H1 (cell line): ENCODE results near the gene LDAH. TPM values are rescaled to one million over a fixed set of nuclear protein-coding genes. Genes with fewer than 3 reads are reported as not detected.

Experiments
- CTCF ChIA-PET: fragments of 300-600 bp; sonication (Branson Sonifier 250); formaldehyde crosslinking; loops from one replicate; lab custom pipeline; 2021; ENCODE audit not compliant: partially characterized antibody; lab: Charles Lee
- POLR2A ChIA-PET: fragments of 300-600 bp; sonication (Branson Sonifier 250); formaldehyde crosslinking; loops from one replicate; lab custom pipeline; 2021; ENCODE audit warnings: inconsistent platforms; ENCODE audit not compliant: partially characterized antibody; lab: Charles Lee
- DNase-seq, 2 experiments: peaks; one replicate each; pipeline versions ENCODE4 v3.0.0 to v3.0.0-alpha.2; 2010 to 2022; ENCODE audit warnings: low spot score in 2 of 2, low read depth in 1 of 2, mixed read lengths in 1 of 2
- FAIRE-seq: peaks from 2 replicates; lab custom pipeline; 2011; peaks lifted over from hg19 to GRCh38; lab: Jason Lieb, UNC
- H2AFZ ChIP-seq: 2 replicates; pipeline ENCODE4 v1.8.1; 2012; ENCODE audit warnings: low read length, inconsistent platforms
- H2AK5ac ChIP-seq: 2 replicates; pipeline ENCODE4 v1.6.1; 2013; ENCODE audit warnings: low read depth, low read length
- H2BK120ac ChIP-seq: replicated peaks from 2 replicates; pipeline ENCODE3; 2013; ENCODE audit warnings: low read depth, low read length, inconsistent platforms
- H2BK12ac ChIP-seq: 2 replicates; pipeline ENCODE4 v1.6.1; 2013; ENCODE audit warnings: low read depth, low read length
- H2BK15ac ChIP-seq: 2 replicates; pipeline ENCODE4 v1.6.1; 2013; ENCODE audit warnings: low read length
- H2BK20ac ChIP-seq: 2 replicates; pipeline ENCODE4 v1.6.1; 2013; ENCODE audit warnings: low read length
- H2BK5ac ChIP-seq: 2 replicates; pipeline ENCODE4 v1.6.1; 2013; ENCODE audit warnings: low read depth, low read length
- H3K14ac ChIP-seq: 2 replicates; pipeline ENCODE4 v1.6.1; 2013; ENCODE audit warnings: inconsistent platforms; ENCODE audit not compliant: insufficient read length
- H3K18ac ChIP-seq: 2 replicates; pipeline ENCODE4 v1.6.1; 2013; ENCODE audit warnings: low read length; ENCODE audit errors: extremely low read depth
- H3K23ac ChIP-seq: 2 replicates; pipeline ENCODE4 v1.6.1; 2013; ENCODE audit warnings: inconsistent platforms; ENCODE audit not compliant: insufficient read length
- H3K23me2 ChIP-seq: 2 replicates; pipeline ENCODE4 v1.6.1; 2013; ENCODE audit warnings: low read depth, low read length
- H3K27ac ChIP-seq: 2 replicates; pipeline ENCODE4 v1.6.1; 2011; ENCODE audit warnings: low read depth, low read length, inconsistent platforms
- H3K27me3 ChIP-seq, 4 experiments: replicated peaks in 1 of 4; 1 replicate in 1 of 4; 2 replicates in 3 of 4; pipeline versions ENCODE4 v1.6.1 to v1.8.1; 2011 to 2013; ENCODE audit warnings: low read length in 3 of 4, mild to moderate bottlenecking in 3 of 4, inconsistent platforms in 2 of 4, mixed read lengths in 2 of 4, moderate library complexity in 1 of 4; ENCODE audit not compliant: control insufficient read depth in 3 of 4, insufficient read depth in 3 of 4; ENCODE audit errors: extremely low read depth in 1 of 4
- H3K36me3 ChIP-seq, 4 experiments: 2 replicates each; pipeline versions ENCODE4 v1.6.1 to v1.8.1; 2011 to 2013; ENCODE audit warnings: mild to moderate bottlenecking in 4 of 4, low read length in 3 of 4, moderate library complexity in 2 of 4, control low read depth in 1 of 4, inconsistent platforms in 1 of 4; ENCODE audit not compliant: insufficient read depth in 4 of 4, control insufficient read depth in 2 of 4
- H3K4ac ChIP-seq: replicated peaks from 2 replicates; pipeline ENCODE3; 2013; ENCODE audit warnings: low read length, low read depth, mixed read lengths, inconsistent platforms; ENCODE audit not compliant: insufficient read length
- H3K4me1 ChIP-seq, 4 experiments: replicated peaks in 1 of 4; 1 replicate in 1 of 4; 2 replicates in 3 of 4; pipeline versions ENCODE4 v1.6.1 to v1.8.1; 2011 to 2013; ENCODE audit warnings: low read length in 3 of 4, inconsistent platforms in 2 of 4, mixed read lengths in 1 of 4; ENCODE audit not compliant: insufficient read depth in 4 of 4, control insufficient read depth in 3 of 4
- H3K4me2 ChIP-seq, 2 experiments: 2 replicates each; pipeline versions ENCODE4 v1.6.1 to v1.8.1; 2011 to 2013; ENCODE audit warnings: low read depth in 2 of 2, low read length in 2 of 2, control low read depth in 1 of 2, inconsistent platforms in 1 of 2, mild to moderate bottlenecking in 1 of 2; ENCODE audit not compliant: insufficient read depth in 1 of 2
- H3K4me3 ChIP-seq, 4 experiments: fragments of 200-600, 300-600 bp in 1 of 4; sonication (generic), shearing (Covaris generic), sonication (Bioruptor Twin) in 1 of 4; 2 replicates each; pipeline versions ENCODE4 v1.5.1 to v1.8.1; 2011 to 2016; ENCODE audit warnings: low read length in 4 of 4, low read depth in 3 of 4, control low read depth in 2 of 4, inconsistent platforms in 2 of 4, mild to moderate bottlenecking in 2 of 4, mixed read lengths in 1 of 4, moderate library complexity in 1 of 4; ENCODE audit not compliant: insufficient read depth in 2 of 4; ENCODE audit errors: extremely low read depth in 1 of 4
- H3K56ac ChIP-seq: replicated peaks from 2 replicates; pipeline ENCODE3; 2013; ENCODE audit warnings: low read depth, mild to moderate bottlenecking, mixed read lengths, low read length, inconsistent platforms; ENCODE audit not compliant: insufficient read length
- H3K79me1 ChIP-seq: 2 replicates; pipeline ENCODE4 v1.6.1; 2013; ENCODE audit warnings: low read depth, low read length, control low read depth
- H3K79me2 ChIP-seq, 2 experiments: 2 replicates each; pipeline versions ENCODE4 v1.6.1 to v1.8.1; 2012 to 2013; ENCODE audit warnings: low read length in 2 of 2, mild to moderate bottlenecking in 2 of 2, inconsistent platforms in 1 of 2; ENCODE audit not compliant: insufficient read depth in 2 of 2, control insufficient read depth in 1 of 2
- H3K9ac ChIP-seq, 4 experiments: replicated peaks in 1 of 4; 1 replicate in 1 of 4; 2 replicates in 3 of 4; pipeline versions ENCODE4 v1.6.1 to v1.8.1; 2011 to 2013; ENCODE audit warnings: low read depth in 3 of 4, low read length in 3 of 4, control low read depth in 2 of 4, mild to moderate bottlenecking in 2 of 4, moderate library complexity in 2 of 4, inconsistent platforms in 1 of 4; ENCODE audit errors: extremely low read depth in 1 of 4
- H3K9me3 ChIP-seq, 2 experiments: 2 replicates each; pipeline versions ENCODE4 v1.6.1 to v1.8.1; 2012 to 2013; ENCODE audit warnings: mild to moderate bottlenecking in 2 of 2, moderate library complexity in 2 of 2, control low read depth in 1 of 2, inconsistent platforms in 1 of 2, low read depth in 1 of 2, low read length in 1 of 2, mixed read lengths in 1 of 2; ENCODE audit not compliant: insufficient read depth in 2 of 2
- H4K20me1 ChIP-seq, 2 experiments: replicated peaks in 1 of 2; 2 replicates each; pipeline versions ENCODE3 to v1.8.1; 2011 to 2013; ENCODE audit warnings: inconsistent platforms in 2 of 2, low read length in 2 of 2, mild to moderate bottlenecking in 1 of 2; ENCODE audit not compliant: insufficient read depth in 2 of 2, control insufficient read depth in 1 of 2
- H4K5ac ChIP-seq: 2 replicates; pipeline ENCODE4 v1.6.1; 2013; ENCODE audit warnings: low read length, low read depth, mixed read lengths, inconsistent platforms; ENCODE audit not compliant: insufficient read length
- H4K8ac ChIP-seq: 2 replicates; pipeline ENCODE4 v1.8.0; 2013; ENCODE audit warnings: mild to moderate bottlenecking, moderate library complexity, low read length, inconsistent platforms; ENCODE audit not compliant: insufficient read depth; ENCODE audit errors: extremely low read depth
- H4K91ac ChIP-seq: replicated peaks from 2 replicates; pipeline ENCODE3; 2013; ENCODE audit warnings: low read length, mixed read lengths, inconsistent platforms; ENCODE audit not compliant: insufficient read length
- BRCA1 ChIP-seq: IDR thresholded peaks from 2 replicates; pipeline ENCODE4 v1.6.1; 2012; ENCODE audit warnings: low read depth, low read length, improper control_type of control experiment
- CBX5 ChIP-seq: fragments of 300-800, 300-1000 bp; sonication (generic); IDR thresholded peaks from 2 replicates; pipeline ENCODE4 v1.7.1; 2016; ENCODE audit warnings: antibody characterized with exemption, low read length, low read depth
- CREB1 ChIP-seq: IDR thresholded peaks from 2 replicates; pipeline ENCODE4 v1.6.1; 2012; ENCODE audit warnings: inconsistent platforms
- POLR2AphosphoS5 ChIP-seq: IDR thresholded peaks from 2 replicates; pipeline ENCODE4 v1.6.1; 2011; ENCODE audit warnings: low read depth, low read length
- RAD21 ChIP-seq, 2 experiments: IDR thresholded peaks in 1 of 2; conservative IDR thresholded peaks in 1 of 2; 2 replicates each; pipeline ENCODE4 v1.6.1; 2011; ENCODE audit warnings: low read depth in 2 of 2, low read length in 2 of 2, improper control_type of control experiment in 1 of 2, inconsistent platforms in 1 of 2, mild to moderate bottlenecking in 1 of 2, moderate library complexity in 1 of 2
- SAP30 ChIP-seq: fragments of 300-600 bp; sonication (generic); IDR thresholded peaks from 2 replicates; pipeline ENCODE4 v1.7.1; 2012; ENCODE audit warnings: low read length, moderate library complexity, mild to moderate bottlenecking, inconsistent platforms; ENCODE audit not compliant: insufficient read depth, insufficient replicate concordance
- SUZ12 ChIP-seq: fragments of 200-600 bp; sonication (generic); IDR thresholded peaks from 2 replicates; pipeline ENCODE4 v1.6.1; 2012; ENCODE audit warnings: mild to moderate bottlenecking, inconsistent platforms, low read length, moderate library complexity, mixed read lengths
- TEAD4 ChIP-seq: IDR thresholded peaks from 2 replicates; pipeline ENCODE4 v1.6.1; 2012; ENCODE audit warnings: low read depth, low read length, inconsistent platforms, mixed read lengths
- WGBS, 2 experiments: shearing (Covaris generic) in 1 of 2; methylation state at CpG; one replicate each; pipeline versions ENCODE4 v1.1.6 to v1.1.7; 2013 to 2015; ENCODE audit warnings: low lambda C conversion rate in 2 of 2, mixed read lengths in 2 of 2, inconsistent platforms in 1 of 2, low coverage in 1 of 2, missing lambda C conversion rate in 1 of 2; ENCODE audit not compliant: insufficient replicate concordance in 2 of 2, insufficient coverage in 1 of 2, insufficient read length in 1 of 2; ENCODE audit errors: extremely low coverage in 1 of 2, missing lambda C conversion rate in 1 of 2; 5-methylcytosine and 5-hydroxymethylcytosine counted together
- polyA plus RNA-seq, 7 experiments: library from polyadenylated mRNA; depleted of rRNA in 3 of 7; stranded (reverse) in 5 of 7; unstranded in 2 of 7; fragments of >200 nt in 5 of 7; fragments of 200-250 nt in 2 of 7; gene quantifications; 1 replicate in 5 of 7; 2 replicates in 1 of 7; 4 replicates in 1 of 7; pipeline versions ENCODE4 v1.2.1 to v1.2.3, GENCODE V29; 2011 to 2013; ENCODE audit warnings: missing spikeins in 2 of 7, mixed read lengths in 2 of 7
- total RNA-seq: library from RNA; stranded (reverse); fragmentation: NEBNext Ultra II Directional; extraction: Animal tissue kit (Norgen Biotek cat#: 25700); gene quantifications from 2 replicates; pipeline ENCODE4 v1.2.1, GENCODE V29; 2021

LDAH gene
- total and polyA plus RNA-seq, 2 of the 8 experiments (the other 6 are each of a cell fraction or from before 2014, with no cell fraction given), result 10.9 to 26.3 TPM

DNA sequence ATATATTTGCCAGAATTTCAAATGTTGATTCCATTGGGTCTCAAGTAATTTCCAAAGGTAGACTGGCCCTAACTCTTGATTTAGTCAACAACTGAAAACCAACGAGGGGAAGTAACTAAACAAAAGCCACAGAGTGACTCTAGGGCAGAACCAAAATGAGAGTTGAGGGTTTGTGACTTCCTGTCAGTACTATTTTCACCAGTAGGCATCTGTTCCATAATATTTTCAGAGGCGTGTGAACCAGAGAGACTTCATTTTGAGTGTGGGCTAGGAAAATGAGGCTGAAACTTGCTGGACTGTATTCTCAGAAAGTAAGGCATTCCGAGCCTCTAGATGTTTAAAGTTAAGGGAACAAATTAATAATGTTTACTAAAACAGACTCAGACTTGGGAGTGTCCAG, 85.4 kb downstream of the LDAH start:
- Histone ChIP-seq H3K9me3 (no peaks in the 10 kb centered on the region), H3K4me2 (no peak overlapping the region), H3K14ac (no peak overlapping the region), H3K18ac (no peak overlapping the region), H2BK5ac (no peak overlapping the region), H3K56ac (no peak overlapping the region), H3K4me1 (no peaks in the 10 kb centered on the region), H2AK5ac (no peak overlapping the region), H2BK20ac (no peak overlapping the region), H3K27me3 (no peaks in the 10 kb centered on the region), H3K36me3 (no peaks in the 10 kb centered on the region), H3K23ac (no peak overlapping the region), H3K27ac (no peak overlapping the region), H2AFZ (no peak overlapping the region), H3K9ac (no peak overlapping the region), H2BK15ac (no peak overlapping the region), H2BK12ac (no peak overlapping the region)
- 92% methylated on average over 3 of the region's 3 CpGs; no CpG with 5 or more reads in 1 of the 2 experiments for WGBS, 2 experiments
- FAIRE-seq (no peak), DNase-seq (no peak)
- POLR2A ChIA-PET, result no interaction called here
- TF ChIP-seq CBX5 (no peak), POLR2AphosphoS5 (no peak), SAP30 (no peak), CREB1 (no peak), RAD21 (IDR thresholded peaks at IDR 0.05 in 1 of 2, conservative IDR thresholded peaks at IDR 0.05 in 1 of 2; ENCODE audit: low read depth in 2 of 2, low read length in 2 of 2) (no peak), TEAD4 (no peak), BRCA1 (no peak), SUZ12 (no peak)
- TF ChIP-seq, all 59 proteins: peak for 0
- CTCF ChIA-PET, result no interaction called here
- Histone ChIP-seq H3K4ac (no peak overlapping the region), H3K4me3 (no peak overlapping the region), H2BK120ac (no peak overlapping the region), H3K23me2 (no peaks in the 10 kb centered on the region), H4K5ac (no peak overlapping the region), H4K8ac (no peak overlapping the region), H4K20me1 (peaks cover 0 to 3% of the 10 kb centered on the region in 2 experiments), H4K91ac (no peak overlapping the region), H3K79me2 (no peaks in the 10 kb centered on the region), H3K79me1 (no peaks in the 10 kb centered on the region)
